NCI-H526 (cell line): Measurements from ENCODE around the gene KISS1R.
A peak's percentile ranks its signal among the peaks of the same experiment; 100 is the strongest.

Experiments used
- DNase-seq, 2 experiments: peaks; one replicate each; lab custom pipeline; 2025; lab: John Stamatoyannopoulos, UW

Gene KISS1R

GRCh38 chr19:920051-920864 is 3.1 kb downstream of the KISS1R start:
- peak in 1 of 2 experiments; percentile 77 for DNase-seq

- peak in 1 of 2 experiments; percentile 28 for DNase-seq
These were observed 7.5 kb downstream of the KISS1R start for GRCh38 chr19:924553-925086.

- peak in 1 of 2 experiments; percentile 52 for DNase-seq
These were observed 8.0 kb downstream of the KISS1R start for GRCh38 chr19:925087-925525.

GRCh38 chr19:925526-926322 is 8.6 kb downstream of the KISS1R start, which contains the start of gene ARID3A:
Gene ARID3A, plus strand, starts transcription at chr19:926035. Its CDS starts 3,494 bp downstream, at chr19:929529.
- peak; percentile 72 to 87 for DNase-seq

GRCh38 chr19:926323-926588 is 9.1 kb downstream of the KISS1R start:
- no peak for DNase-seq

GRCh38 chr19:926589-927350 is 9.6 kb downstream of the KISS1R start:
- DNase-seq = peak in 1 of 2 experiments; percentile 56

GRCh38 chr19:927351-927779 is 10.2 kb downstream of the KISS1R start:
- DNase-seq = no peak

- DNase-seq = peak in 1 of 2 experiments; percentile 24
These were observed 10.8 kb downstream of the KISS1R start for GRCh38 chr19:927780-928401.

GRCh38 chr19:928471-929202 is 11.5 kb downstream of the KISS1R start:
- DNase-seq = peak in 1 of 2 experiments; percentile 41

- no peak for DNase-seq
These were observed 12.2 kb downstream of the KISS1R start for GRCh38 chr19:929203-929890.

GRCh38 chr19:929891-930258 is 12.7 kb downstream of the KISS1R start:
- DNase-seq = no peak

GRCh38 chr19:931860-932647 is 14.9 kb downstream of the KISS1R start:
- DNase-seq = no peak

GRCh38 chr19:932648-933552 is 15.8 kb downstream of the KISS1R start:
- no peak for DNase-seq

GRCh38 chr19:933553-933882 is 16.4 kb downstream of the KISS1R start:
- no peak for DNase-seq

- no peak for DNase-seq
These were observed 17.2 kb downstream of the KISS1R start for GRCh38 chr19:934197-934840.

- DNase-seq = no peak
These were observed 17.8 kb downstream of the KISS1R start for GRCh38 chr19:934865-935479.

GRCh38 chr19:936175-936546 is 19.0 kb downstream of the KISS1R start:
- DNase-seq = no peak

- no peak for DNase-seq
These were observed 20.1 kb downstream of the KISS1R start for GRCh38 chr19:937259-937694.
